Activated CD8-positive, alpha-beta T cell treated with anti-CD3 and anti-CD28 coated beads for 36 hours (primary cell): Measurements from ENCODE around the gene TRIM14. TPM values are rescaled to one million over a fixed set of nuclear protein-coding genes. Genes with fewer than 3 reads are reported as not detected.

ENCODE experiments used
- ATAC-seq: fragments of 200-7000 bp; cut with Tn5 transposase; one replicate; pipeline ENCODE4 v1.10.0; 2021; ENCODE audit warnings: mild to moderate bottlenecking, moderate library complexity
- CTCF ChIA-PET: fragments of 350-600 bp; sonication (Branson Sonifier 250); formaldehyde crosslinking; loops from one replicate; lab custom pipeline; 2021; ENCODE audit warnings: antibody characterized with exemption; lab: Charles Lee
- POLR2A ChIA-PET: fragments of 350-600 bp; sonication (Branson Sonifier 250); formaldehyde crosslinking; loops from one replicate; lab custom pipeline; 2021; ENCODE audit warnings: antibody characterized with exemption; lab: Charles Lee
- DNase-seq: peaks from one replicate; pipeline ENCODE4 v3.0.0-alpha.2; 2020
- H3K27ac Mint-ChIP-seq: one replicate; pipeline ENCODE4 v1.8.0; 2021; ENCODE audit warnings: mild to moderate bottlenecking, mixed read lengths
- H3K27me3 Mint-ChIP-seq: one replicate; pipeline ENCODE4 v1.8.0; 2021; ENCODE audit warnings: mixed read lengths
- H3K36me3 Mint-ChIP-seq: one replicate; pipeline ENCODE4 v1.8.0; 2021; ENCODE audit warnings: low read depth, mixed read lengths
- H3K4me1 Mint-ChIP-seq: one replicate; pipeline ENCODE4 v1.8.0; 2021; ENCODE audit warnings: low read depth, mixed read lengths
- H3K4me3 Mint-ChIP-seq: one replicate; pipeline ENCODE4 v1.8.0; 2021; ENCODE audit warnings: mild to moderate bottlenecking, moderate library complexity, mixed read lengths
- H3K9me3 Mint-ChIP-seq: one replicate; pipeline ENCODE4 v1.8.0; 2021; ENCODE audit warnings: mixed read lengths
- intact Hi-C: fragments of 100-400 bp; cut with micrococcal nuclease; formaldehyde crosslinking; loops from one replicate; pipeline ENCODE4 v1.10.0; 2022
- total RNA-seq, 2 experiments: library from RNA; stranded (reverse); gene quantifications; one replicate each; pipeline ENCODE4 v1.2.3, GENCODE V29; 2021
- TF ChIP-seq, protein P1 (sequence below): fragments of 200-600 bp; IDR thresholded peaks from one replicate; pipeline ENCODE4 v1.8.0; 2022; ENCODE audit warnings: antibody characterized with exemption, mild to moderate bottlenecking

TRIM14 gene
- total RNA-seq, 2 experiments from 2014 or later = 39.6 to 41.8 TPM

DNA sequence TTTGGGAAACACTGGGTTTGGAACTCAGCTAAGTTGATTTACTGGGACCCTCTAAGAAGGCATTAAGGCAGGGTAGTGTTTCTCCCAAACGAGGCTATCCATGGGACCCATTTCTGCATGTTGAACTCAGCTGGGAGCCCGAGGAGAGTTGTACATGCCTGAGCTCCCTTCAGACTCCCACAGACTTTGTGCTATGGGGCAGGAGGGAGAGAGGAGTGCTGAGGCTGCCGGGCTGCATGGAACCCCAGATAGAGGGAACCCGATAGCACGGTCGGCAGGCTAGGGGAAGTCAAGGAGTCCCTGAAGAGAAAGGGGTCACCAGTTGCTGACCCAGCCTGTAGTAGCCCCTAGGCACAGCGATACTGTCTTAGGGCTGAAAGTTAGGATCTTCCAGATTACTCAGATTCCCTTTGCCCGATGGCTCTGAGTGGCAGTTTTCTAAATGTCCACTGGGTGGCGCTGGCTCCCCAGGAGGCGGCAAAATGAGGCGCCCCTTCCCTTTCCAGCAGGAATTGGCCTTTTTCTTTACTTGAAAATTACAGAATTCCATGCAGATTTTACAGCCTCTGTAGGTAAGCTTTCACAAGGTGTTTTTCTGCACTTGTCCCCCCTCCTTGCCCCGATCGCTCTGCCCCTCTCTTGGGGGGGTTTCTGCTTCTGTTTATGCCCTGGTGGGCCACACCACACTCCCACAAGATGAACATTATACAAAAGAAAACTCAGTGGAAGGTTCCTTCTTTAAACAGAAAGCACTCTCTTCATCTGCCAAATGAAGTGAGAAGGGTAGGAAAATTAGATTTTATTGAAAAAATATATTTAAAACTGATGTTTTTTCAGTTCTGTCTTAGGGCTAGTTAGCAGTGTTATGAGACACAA, 44.7 kb downstream of the TRIM14 start:
- TF ChIP-seq, protein P1, sequence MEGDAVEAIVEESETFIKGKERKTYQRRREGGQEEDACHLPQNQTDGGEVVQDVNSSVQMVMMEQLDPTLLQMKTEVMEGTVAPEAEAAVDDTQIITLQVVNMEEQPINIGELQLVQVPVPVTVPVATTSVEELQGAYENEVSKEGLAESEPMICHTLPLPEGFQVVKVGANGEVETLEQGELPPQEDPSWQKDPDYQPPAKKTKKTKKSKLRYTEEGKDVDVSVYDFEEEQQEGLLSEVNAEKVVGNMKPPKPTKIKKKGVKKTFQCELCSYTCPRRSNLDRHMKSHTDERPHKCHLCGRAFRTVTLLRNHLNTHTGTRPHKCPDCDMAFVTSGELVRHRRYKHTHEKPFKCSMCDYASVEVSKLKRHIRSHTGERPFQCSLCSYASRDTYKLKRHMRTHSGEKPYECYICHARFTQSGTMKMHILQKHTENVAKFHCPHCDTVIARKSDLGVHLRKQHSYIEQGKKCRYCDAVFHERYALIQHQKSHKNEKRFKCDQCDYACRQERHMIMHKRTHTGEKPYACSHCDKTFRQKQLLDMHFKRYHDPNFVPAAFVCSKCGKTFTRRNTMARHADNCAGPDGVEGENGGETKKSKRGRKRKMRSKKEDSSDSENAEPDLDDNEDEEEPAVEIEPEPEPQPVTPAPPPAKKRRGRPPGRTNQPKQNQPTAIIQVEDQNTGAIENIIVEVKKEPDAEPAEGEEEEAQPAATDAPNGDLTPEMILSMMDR = peak; percentile 99
- ChIA-PET POLR2A (interaction anchor here (0.8 to 2.4 kb wide), 7 partner anchors 8 to 181 kb away, joined by 3 to 15 read pairs (median 3); partner anchors contain the start of genes NANS, TBC1D2 and TRIM14), CTCF (interaction anchor here (0.6 to 2.5 kb wide), 39 partner anchors 10 to 190 kb away, joined by 3 to 28 read pairs (median 4); partner anchors contain the start of genes CORO2A, NANS, TBC1D2 and TRIM14)
- H3K27me3 Mint-ChIP-seq = no peaks in the 10 kb centered on the region
- H3K4me3 Mint-ChIP-seq = peak overlapping the region; percentile 31
- H3K36me3 Mint-ChIP-seq = peaks cover 16% of the 10 kb centered on the region
- peak; percentile 72 for DNase-seq
- peaks cover 32% of the 10 kb centered on the region for H3K4me1 Mint-ChIP-seq
- intact Hi-C loops = loop anchor here (2.0 to 10.0 kb wide), 2 partner anchors 120 to 188 kb away; partner anchors contain the start of gene CORO2A
- peak; percentile 32 for ATAC-seq
- no peaks in the 10 kb centered on the region for H3K9me3 Mint-ChIP-seq
- peak overlapping the region; percentile 89 for H3K27ac Mint-ChIP-seq

DNA sequence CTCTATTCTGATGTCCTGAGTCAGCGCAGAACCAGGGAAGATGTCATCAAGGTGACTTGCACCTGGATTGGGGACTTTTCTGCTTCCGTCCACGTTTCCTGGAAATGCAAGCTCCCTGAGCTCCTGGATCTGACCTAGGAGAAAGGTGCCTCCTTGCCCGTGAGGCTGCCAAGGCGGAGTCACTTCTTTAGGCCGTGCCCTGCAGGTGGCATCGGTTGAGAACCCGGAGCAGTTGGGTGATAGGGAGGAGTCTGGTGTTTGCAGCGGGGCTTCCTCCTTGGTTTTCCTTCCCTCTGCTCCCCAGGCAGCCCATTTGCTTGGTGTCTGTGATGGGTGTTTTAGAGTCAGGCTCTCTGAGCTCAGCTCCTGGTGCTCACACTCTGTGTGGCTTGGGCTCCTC, 47.3 kb downstream of the TRIM14 start:
- intact Hi-C loops = loop anchor here (10.0 kb wide), 1 partner anchor 123 kb away; the partner anchor contains the start of gene CORO2A
- TF ChIP-seq, protein P1 = no peak
- Mint-ChIP-seq H3K36me3 (peaks cover 6% of the 10 kb centered on the region), H3K27me3 (no peaks in the 10 kb centered on the region), H3K9me3 (no peaks in the 10 kb centered on the region), H3K4me3 (no peak overlapping the region), H3K27ac (no peak overlapping the region), H3K4me1 (peaks cover 31% of the 10 kb centered on the region)
- ChIA-PET POLR2A (interaction anchor here (0.8 to 1.6 kb wide), 4 partner anchors 11 to 184 kb away, joined by 3 to 5 read pairs (median 4); partner anchors contain the start of gene TBC1D2), CTCF (interaction anchor here (1.0 to 1.4 kb wide), 3 partner anchors 12 to 193 kb away, joined by 3 to 5 read pairs (median 4); no protein-coding TSS in a partner anchor)
- ATAC-seq (no peak), DNase-seq (no peak)

DNA sequence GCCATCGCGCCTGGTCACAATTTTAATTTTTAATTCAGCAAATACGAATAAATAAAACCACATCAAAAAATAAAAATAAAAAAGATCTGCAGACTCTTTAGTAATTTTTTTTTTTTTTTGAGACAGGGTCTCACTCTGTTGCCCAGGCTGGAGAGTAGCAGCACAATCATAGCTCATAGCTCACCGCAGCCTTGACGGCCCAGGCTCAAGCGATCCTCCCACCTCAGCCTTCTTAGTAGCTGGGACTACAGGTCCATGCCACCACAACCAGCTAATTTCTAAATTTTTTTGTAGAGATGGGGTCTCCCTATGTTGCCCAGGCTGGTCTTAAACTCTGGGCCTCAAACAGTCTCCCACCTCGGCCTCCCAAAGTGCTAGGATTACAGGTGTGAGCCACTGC, 48.3 kb downstream of the TRIM14 start:
- DNase-seq = no peak
- Mint-ChIP-seq H3K4me3 (no peak overlapping the region), H3K27ac (no peak overlapping the region), H3K27me3 (no peaks in the 10 kb centered on the region), H3K36me3 (peaks cover 11% of the 10 kb centered on the region), H3K9me3 (no peaks in the 10 kb centered on the region), H3K4me1 (peaks cover 23% of the 10 kb centered on the region)
- ChIA-PET POLR2A (interaction anchor here (1.0 to 1.6 kb wide), 3 partner anchors 12 to 185 kb away, joined by 4 to 5 read pairs (median 5); partner anchors contain the start of genes NANS and TBC1D2), CTCF (no interaction called here)
- TF ChIP-seq, protein P1 = no peak
- no peak for ATAC-seq
- intact Hi-C loops = loop anchor here (10.0 kb wide), 1 partner anchor 124 kb away; the partner anchor contains the start of gene CORO2A

DNA sequence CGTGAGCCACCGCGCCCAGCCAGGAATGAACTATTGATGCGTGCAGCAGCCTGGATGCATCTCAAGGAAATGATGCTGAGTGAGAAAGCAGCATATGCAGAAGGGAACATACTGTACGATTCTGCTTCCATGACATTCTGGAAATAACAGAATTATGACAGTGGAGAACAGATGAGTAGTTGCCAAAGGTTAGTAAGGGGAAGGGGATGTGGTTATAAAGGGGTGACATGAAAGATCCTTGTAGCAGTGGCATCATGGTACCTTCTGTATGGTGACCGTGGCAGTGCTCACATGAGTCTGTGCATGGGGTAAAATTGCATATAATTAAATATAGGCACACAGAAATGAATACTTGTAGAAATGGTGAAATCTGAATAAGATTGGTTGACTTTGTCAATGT, 49.5 kb downstream of the TRIM14 start:
- TF ChIP-seq, protein P1 = no peak
- Mint-ChIP-seq H3K4me1 (peaks cover 13% of the 10 kb centered on the region), H3K27me3 (no peaks in the 10 kb centered on the region), H3K9me3 (no peaks in the 10 kb centered on the region), H3K36me3 (peaks cover 18% of the 10 kb centered on the region), H3K4me3 (no peak overlapping the region), H3K27ac (no peak overlapping the region)
- ATAC-seq = no peak
- ChIA-PET CTCF (interaction anchor here (0.9 kb wide), 1 partner anchor 186 kb away, joined by 4 read pairs; the partner anchor contains the start of gene TBC1D2), POLR2A (no interaction called here)
- intact Hi-C loops = no loop called here
- DNase-seq = no peak
